GM03348 (cell line): ENCODE results near the gene ASCC1.

Experiments
- DNase-seq: peaks from one replicate; pipeline ENCODE4 v3.0.0; 2012; ENCODE audit warnings: low spot score

Gene ASCC1

DNA sequence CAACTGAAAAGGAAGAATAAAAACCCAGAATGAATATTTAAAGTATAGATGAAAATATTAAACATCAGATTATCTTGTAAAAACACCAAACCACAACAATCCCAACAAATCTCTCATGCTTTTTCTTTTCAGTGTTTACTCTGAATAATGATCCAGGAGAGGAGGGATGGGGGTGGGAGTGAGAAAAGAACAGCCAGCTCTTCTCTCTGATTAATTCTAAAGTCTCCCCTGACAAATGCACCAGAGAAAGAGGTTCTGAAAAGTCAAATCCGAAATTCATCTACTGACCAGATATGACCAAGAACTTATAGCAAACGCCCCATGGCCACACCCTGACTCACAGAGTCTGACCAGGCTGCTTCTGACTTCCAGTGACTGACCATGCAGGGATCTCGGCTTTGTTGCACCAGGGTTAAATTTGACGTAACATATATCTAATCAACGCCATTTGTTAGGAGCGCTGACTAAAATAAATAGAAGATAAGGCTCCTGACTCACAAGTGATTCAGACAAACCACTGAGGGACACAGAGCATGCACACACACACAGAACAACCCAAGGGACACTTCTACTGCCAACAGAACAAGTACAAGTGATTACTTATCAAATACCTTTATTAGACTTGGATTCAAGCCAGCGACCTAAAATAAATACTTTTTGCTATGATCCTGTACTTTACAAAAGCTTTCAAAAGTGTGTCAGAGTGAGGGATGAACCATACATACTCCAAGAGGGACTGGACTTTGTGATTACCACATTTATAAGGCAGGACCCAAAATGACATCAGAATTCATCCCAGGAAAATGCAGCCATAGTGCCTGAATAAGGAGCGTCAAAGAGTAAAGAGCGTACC lies 118.4 kb downstream of the ASCC1 start:
- peak; percentile 67 for DNase-seq

DNA sequence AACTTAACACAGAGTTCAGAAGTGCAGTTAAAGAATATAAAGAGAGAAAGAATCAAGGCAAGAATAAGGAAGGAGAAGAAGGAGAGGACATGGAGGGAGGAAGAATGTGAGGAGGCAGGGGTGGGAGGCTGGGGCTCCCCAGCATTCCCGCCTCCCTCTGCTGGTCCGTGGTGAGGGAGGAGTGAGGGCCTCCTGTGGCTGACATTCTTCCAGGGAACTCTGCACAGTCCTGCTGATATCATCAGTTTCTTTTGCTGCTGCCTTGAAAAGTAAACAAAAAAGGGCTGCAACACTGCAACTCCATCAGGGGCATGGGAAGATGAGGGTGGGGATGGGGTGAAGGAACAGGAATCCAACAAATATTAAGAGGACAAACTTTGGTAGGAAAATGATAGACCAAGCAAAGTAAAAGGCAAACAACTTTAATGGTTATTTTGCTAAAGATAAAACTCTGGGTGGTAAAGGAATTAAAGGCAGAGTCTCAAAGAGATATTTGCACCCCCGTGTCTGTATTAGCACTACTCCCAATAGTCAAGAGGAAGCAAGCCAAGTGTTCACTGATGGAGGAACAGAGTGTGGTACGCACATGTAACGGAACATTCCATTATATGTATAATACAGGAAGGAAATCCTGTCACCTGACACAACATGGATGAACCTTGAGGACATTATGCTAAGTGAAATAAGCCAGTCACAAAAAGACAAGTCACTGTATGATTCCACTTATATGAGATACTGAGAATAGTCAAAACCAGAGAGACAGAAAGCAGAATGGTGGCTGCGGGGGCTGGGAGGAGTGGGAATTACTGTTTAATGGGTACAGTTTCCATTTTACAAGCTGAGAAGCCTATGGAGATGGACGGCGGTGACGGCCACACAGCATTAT lies 119.7 kb downstream of the ASCC1 start:
- no peak for DNase-seq

DNA sequence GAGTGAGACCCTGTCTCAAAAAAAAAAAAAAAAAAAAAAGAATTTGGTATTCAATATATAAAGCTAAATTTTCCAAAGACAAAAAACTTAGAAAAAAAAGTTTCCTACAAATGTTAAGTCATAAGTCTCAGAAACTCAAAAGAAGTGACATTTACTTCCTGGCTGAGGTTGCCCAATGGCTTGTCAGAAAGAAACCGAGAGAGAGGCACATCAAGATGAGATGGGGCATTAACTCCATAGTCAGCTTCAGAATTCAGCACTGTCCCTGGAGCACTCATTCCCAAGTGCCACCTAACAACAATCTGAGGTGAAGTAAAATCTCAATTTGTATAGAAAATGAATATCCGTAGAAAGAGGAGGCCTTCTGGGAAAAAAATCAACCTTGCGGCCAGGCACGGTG lies 120.9 kb downstream of the ASCC1 start:
- no peak for DNase-seq

DNA sequence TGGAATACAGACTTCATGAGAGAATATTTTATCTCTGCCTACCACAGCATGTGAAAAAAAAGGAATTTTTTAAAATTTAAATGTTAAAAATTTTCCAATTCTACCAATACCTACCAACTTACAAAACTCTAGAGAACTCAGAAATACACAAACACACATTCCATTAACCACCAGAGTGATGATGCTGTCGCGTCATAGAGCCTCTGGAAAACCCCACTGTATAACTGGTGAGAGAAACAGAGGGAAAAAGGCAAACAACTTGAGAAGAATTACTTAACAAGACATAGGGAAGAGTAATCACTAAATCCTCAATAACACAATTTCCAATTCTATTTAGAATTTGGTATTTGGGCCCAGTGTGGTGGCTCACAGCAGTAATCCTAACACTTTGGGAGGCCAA lies 121.5 kb downstream of the ASCC1 start:
- DNase-seq: no peak

DNA sequence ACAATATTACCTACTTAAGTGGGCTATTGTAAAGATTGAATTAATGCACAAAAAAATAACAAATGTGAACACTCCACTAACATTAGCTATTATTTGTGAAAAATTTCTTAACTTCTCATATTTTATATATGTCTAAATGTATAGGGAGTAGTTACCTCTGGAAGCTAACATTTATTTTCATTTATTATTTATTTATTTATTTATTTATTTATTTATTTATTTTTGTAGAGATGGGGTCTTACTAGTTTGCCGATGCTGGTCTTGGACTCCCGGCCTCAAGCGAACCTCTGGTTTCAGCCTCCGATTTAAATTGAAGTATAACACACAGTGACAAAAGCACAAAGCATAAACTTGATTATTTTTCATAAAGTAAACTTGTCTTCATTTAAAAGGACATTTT lies 122.6 kb downstream of the ASCC1 start:
- DNase-seq: no peak

DNA sequence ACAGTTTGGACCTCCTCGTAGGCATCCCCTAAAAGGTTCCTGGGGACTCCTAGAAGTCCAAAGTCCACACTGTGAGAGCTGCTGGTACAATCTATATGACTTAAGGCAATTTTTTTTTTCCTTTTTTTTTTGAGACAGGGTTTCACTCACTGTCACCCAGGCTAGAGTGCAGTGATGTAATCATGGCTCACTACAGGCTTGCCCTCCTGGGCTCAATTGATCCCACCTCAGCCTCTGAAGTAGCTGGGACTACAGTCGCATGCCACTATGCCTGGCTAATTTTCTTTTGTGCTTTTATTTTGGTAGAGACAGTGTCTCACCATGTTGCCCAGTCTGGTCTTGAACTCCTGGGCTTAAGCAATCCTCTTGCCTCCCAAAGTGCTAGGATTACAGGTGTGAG lies 123.1 kb downstream of the ASCC1 start:
- no peak for DNase-seq

DNA sequence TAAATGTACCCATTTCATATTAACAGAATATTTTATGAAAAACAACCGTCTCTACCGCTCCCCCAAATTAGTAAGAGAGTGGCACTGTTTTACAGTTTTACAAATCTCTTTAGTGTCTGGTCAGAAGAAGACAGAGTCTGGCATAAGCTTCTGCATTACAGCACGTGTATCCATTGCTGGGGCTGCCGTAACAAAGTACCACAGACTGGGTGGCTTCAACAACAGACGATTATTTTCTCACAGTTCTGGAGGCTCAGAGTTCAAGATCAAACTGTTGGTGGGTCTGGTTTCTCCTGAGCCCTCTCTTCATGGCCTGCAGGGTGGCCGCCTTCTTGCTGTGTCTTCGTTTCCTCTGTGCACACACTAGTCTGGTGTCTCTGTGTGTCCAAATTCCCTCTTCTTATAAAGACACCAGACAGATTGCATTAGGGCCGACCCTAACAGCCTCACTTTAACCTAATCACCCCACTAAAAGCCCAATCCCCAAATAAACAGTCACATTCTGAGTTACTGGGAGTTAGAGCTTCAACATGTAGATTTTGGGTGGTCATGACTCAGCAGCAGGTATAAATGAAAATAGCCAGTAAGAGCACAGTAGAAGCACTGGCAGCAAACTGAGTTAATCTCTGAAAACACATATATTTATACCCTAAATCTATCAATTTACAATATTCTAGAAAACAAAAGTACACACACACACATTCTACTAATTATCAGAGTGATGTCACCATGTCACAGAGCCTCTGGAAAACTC lies 123.7 kb downstream of the ASCC1 start:
- DNase-seq: no peak

DNA sequence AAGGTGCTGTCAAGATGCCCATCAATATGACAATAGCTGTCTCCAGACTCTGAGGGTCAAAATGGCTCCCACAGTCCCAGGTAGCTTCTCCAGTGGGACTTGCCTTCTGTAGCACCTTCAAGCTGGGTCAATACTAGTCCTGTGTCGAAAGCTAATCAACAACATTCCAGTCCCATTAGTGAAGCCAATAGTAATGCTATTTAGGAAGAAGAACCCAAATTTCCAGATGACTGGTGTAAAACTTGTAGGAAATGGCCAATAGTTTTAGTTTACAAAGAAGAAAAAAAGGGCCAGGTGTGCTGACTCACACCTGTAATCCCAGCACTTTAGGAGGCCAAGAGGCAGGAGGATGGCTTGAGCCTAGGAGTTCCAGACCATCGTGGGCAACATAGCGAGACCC lies 125.8 kb downstream of the ASCC1 start:
- DNase-seq: no peak

DNA sequence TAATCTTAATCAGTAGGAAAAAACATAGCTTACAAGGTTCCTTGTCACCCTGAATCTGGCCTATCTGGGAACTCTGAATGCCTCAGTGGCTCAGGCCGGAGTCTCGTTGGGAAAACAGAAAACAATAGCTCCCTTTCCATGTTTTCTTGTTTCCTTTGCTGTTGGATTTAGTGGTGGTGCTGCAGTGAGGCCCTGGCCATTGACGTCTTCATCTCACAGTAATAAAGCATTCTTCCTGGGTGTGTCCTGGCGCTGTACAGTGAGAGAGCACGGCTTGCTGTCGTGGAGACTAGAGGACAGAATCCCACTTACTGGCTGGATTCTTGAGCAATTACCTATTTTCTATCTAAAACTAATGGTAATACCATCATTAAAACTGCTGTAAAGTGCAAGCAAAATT lies 126.5 kb downstream of the ASCC1 start:
- DNase-seq: no peak

DNA sequence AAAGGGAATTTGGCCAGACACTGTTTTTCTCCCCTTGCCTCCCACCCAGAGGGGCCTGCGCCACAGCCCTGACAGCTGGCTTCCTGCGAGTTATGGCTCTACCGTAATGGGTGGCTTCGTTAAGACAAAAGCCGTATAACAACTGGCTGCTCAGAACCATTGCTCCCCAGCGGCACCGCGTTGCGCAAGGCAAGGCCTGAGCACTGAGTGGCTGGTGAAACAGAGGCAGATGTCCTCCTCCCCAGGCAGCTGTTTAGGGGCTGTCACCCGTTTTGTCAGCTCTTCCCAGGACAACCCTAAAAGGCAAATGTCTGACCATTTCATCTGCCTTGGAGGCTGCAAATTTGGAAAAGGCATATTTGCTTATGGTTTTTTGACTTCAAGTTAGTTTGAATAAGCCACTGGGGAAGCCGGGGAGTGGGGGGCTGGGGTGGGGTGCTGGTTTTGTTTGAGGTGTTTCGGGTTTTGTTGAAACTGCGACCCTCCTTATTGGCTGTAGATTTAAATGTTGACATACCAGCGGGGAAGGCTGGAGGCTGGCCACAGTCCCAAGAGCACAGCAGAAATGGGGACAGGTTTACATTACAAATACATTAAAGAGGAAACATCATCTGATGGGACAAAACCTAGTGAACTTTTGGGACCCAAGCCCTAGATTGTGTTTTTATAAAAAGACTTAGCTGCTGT lies 127.0 kb downstream of the ASCC1 start:
- peak; percentile 24 for DNase-seq

DNA sequence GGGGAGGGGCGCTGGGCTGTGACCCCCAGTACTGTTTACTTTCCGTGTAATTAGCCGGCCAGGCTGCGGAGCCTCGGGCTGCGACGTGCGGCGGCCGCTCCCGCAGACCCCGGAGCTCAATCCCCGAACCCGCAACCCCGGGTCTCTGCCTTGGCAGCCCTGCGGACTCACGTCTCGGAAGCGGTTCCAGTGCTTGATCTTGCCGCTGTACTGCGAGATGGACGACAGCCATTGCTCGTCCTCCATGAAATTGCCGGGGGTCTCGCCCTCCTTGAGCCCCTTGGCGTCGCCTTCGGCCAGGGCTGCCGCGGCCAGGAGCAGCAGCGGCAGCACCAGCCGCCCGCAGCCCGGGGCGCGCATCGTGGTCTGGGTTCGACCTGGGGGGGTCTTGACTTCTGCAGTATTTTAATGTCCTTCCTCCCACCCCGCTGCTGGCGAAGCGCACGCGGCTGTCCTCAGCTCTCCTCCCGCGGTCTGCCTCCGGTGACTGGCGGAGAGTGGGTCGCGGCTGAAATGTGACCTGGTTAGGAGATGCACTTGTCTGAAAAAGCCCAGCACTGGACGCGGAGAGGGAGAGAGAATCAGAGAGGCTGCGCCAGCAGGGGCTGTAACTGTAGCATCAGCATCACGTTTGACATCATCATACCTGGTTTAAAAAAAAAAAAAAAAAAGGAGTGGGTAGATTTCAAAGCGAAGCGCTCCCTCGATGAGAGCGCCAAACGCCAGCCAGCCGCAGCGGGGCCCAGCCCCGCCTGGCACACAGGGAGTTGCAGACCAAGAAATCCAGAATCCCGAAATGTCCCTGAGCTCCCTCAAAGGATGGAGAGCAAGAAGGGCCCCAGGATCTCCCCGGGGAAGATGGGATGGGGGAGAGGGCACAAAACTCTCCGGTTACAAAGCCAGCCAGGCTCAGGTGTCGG lies 127.8 kb downstream of the ASCC1 start, which contains the start of gene SPOCK2:
Gene SPOCK2 (minus strand): TSS at position 583 of the 920 bp plus-strand sequence. CDS start 223 bp downstream, at position 360.
- peak; percentile 31 for DNase-seq

DNA sequence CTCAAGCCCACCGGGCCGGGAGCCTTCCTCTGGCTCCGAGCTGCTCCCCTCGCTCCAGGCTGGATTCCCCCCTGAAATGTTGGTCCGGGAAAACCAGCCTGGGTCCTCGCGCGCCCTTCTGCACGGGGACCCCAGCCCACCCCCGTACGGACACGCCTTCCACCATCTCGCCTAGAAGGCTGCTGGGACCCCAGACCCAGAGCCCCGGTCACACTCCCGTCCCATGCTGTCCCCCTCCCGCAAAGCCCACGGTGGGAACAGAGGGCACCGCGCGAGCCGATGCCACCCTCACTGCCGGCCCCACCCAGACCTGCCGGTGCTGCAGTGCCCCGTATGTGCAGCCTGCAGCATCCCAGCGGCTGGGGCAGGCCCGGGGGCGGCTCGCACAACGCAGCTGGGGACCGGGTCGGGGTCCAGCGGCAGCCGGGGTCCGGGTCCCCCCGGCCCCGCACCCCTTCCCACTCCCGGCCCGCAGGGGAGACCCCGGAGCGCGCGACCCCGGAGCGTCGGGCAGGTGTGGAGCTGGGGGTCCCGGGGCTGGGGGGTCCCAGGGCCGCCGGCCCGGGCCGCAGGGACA lies 128.6 kb downstream of the ASCC1 start:
- peak; percentile 25 for DNase-seq

DNA sequence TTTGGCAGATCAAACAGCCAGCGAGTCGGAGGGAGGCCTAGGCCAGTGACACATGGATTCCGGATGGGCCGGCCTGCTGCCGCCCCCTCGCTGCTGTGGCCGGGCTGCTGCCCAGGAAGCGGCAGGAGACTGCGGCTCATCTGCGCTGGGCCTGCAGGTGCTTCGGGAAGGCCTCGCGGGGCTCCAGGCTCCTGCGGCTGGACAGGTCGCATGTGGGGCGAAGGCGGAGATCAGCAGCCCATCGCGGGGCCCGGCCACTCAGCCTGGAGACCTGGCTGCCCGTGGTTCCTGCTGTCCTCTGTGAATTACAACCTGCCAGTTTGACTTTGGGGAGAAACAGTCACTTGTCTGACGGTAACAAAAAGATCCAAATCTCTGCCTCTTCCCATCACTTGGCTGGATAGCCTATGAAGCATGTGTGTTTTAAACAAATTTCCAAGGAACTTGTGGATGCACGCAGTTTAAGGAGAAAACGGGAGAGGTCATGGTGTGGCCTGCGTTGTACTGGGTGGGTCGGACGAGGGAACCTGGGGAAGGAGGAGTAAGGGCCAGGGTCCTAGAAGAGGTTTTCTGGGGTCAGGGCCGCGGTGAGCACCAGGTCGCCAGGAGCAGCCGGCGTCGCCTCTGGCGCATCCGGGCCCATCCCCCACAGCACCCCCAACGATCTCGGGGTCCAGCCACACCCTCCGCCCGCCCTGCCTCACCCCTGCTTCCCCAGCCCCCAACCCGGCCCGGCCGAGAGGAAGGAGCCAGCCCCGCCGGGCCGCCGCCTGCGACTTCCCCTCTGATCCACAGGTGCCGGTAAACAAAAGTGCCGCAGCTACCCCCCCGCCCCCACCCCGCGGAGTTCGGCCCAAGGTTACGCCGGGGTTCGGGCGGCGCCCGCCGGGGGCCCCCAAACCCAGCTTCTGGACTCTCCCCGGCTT lies 129.3 kb downstream of the ASCC1 start:
- DNase-seq: peak; percentile 2

DNA sequence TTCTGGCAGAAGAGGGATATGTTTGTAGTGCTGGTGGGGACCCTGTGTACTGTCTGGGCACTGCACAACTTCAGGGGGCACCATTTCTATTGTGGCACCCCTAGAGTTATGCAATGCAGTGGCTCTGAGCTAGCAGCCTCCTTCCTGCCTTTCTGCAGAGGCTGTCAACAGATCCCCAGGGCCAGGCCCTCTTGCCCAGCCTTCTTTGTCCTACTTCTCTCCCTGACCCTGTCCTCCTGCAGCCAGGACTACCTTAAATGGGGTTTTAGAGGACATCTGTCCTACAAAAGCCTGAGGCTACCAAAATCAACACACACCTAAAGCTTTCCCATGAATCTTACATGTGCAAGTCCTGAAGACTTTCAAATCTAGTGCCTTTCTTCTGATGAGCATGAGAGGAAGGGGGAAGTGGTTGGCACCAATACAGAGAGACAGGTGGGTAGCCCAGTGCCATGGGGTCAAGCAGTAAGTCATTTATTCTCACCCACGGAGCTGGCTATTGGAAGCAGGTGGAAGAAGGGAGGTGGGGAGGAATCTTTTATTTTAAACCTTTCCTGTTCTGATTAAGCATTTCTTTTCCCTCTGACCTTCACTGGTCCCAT lies 130.1 kb downstream of the ASCC1 start:
- peak; percentile 2 for DNase-seq

DNA sequence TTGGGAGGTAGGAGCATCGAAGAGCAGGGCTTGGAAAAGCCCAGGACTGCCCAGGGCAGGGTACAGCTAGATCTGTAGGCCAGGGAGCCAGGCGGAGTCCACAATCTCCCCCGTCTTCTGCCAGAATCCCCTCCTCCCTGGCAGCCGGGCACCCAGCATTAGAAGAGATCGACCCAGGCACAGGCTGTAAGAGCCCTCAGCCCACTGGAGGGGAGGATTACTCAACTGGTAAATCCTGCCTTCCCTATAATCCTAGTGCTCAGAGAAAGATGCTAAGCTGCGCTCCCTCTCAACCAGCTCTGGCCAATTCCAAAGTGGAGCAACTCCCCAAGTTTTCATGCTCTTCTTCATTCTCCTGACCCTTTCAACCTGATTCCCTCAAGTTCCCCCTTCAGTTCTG lies 130.9 kb downstream of the ASCC1 start:
- peak; percentile 2 for DNase-seq

DNA sequence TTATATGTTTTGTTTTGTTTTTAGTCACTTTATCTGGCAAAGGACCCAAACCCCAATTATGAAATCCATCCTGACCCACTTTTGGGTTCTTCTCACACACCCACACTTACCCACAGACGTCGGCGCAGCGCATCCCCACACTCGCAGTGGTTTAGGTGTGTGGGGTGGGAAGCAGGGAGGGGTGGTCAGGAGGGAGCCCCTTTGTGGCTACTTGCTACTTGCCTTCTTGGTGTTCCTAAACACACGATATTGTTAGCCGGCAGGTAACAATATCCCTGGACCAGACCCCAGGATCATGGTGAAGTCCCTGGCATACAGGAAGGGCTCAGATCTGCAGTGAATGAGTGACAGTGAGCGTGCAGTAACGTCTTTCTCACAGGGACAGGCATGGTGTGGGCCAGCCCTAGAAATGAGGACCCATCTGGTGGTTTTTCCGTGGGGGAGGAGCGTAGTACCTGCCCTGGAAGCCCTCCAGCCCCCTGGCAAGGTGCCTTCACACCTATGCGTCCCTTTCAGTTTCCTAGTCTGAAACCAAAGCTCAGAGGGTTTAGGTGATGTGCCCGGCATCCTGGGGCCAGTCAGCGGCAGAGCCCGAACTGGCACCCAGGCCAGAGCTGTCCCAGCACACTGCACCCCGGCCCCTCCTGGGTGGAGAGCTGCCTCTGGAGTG lies 132.2 kb downstream of the ASCC1 start:
- no peak for DNase-seq

DNA sequence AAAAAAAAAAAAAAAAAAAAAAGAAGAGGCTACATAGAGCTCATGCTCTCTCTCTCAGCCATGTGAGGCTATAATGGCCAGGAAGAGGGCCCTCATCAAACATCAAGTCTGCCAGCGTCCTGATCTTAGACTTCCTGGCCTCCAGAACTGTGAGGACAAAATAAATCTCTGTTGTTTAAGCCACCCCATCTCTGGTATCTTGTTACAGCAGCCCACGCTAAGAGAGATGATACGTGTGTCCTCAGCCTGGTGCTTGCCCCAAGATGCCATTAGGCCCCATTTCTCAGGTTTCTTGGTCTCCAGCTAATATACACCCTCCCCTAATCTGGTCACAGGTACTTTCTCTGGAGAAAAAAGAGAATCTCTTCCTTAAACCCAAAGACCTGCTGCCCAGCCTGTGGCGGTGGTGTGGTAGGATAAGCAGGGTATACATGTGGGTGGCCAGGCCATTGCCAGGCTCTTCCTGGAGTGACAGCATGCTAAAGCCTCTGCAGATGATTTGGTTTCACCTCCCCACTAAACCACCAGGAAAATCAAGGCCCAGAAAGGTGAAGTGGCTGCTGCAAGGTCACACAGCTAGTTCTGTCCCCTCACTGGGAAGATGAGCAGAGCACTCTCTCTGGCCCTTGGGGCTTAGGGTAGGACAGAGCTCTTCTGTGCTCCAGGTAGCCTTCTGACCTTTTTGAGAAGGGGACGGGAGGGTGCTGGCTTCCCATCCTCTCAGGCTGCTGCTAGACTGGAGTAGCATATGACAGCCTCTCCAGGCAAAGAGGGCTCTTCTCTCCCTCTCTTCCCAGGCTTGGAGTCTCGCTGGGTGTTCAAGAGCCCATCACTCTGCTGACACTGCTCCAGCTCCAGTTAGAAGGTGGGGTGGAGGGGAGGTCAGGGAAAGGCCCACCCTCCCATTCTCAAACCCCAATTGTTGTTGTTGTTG lies 133.0 kb downstream of the ASCC1 start:
- no peak for DNase-seq
